CD4-positive, alpha-beta T cell treated with Interleukin-10 for 1 hour (primary cell): ENCODE measurements around the gene KCTD14.
"Not testable (repeated sequence)": the region's sequence is repeated elsewhere in the genome, so short reads cannot be mapped to it uniquely, and the experiment has no call there.

Experiments
- DNase-seq: peaks from one replicate; pipeline ENCODE4 v3.0.0-alpha.2; 2020

Gene KCTD14

DNA sequence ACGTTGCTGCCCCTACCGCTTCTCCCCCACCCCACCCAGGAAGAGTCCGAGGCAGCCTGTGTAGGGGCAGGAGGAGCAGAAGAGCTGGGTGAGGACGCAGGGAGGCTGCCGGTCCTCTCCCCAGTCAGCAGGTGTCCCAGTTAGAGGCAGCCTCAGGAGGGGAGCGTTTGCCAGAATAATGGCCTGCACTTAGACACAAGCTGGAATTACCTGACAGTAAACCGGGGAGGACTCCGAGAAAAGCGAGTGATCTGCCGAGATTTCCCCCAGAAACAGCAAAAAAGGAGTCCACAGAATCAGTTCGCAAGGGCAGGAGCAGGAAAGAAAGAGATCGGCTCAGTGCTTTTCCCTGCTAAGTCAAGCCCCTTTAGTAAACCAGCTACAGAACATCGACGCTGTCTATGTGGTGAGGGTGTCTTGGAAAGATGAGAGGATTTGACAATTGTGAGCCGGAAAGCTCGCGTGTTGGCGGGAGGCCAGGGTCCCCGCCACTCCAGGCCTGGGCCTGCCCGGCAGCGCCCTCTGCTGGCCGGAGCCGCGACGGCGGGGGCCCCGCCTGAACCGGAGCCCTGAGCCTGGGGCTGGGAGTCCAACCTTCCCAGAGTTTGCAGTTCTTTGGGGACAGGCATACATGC is 22.9 kb upstream of the KCTD14 start:
- DNase-seq, result peak; percentile 73

DNA sequence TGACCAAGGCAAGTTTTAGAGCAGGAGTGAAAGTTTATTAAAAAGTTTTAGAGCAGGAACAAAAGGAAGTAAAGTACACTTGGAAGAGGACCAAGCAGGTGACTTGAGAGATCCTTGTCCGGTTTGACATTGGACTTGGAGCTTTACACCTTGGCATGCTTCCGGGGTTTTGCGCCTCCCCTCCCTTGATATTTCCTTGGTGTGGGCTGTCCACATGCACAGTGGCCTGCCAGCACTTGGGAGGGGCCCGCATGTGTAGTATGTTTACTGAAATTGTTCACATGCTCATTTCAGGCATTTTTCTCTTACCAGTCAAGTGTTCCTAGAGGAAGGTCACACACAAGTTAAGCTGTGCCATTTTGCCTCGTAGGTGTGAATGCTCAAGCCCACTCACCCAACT is 21.6 kb upstream of the KCTD14 start:
- no peak for DNase-seq

DNA sequence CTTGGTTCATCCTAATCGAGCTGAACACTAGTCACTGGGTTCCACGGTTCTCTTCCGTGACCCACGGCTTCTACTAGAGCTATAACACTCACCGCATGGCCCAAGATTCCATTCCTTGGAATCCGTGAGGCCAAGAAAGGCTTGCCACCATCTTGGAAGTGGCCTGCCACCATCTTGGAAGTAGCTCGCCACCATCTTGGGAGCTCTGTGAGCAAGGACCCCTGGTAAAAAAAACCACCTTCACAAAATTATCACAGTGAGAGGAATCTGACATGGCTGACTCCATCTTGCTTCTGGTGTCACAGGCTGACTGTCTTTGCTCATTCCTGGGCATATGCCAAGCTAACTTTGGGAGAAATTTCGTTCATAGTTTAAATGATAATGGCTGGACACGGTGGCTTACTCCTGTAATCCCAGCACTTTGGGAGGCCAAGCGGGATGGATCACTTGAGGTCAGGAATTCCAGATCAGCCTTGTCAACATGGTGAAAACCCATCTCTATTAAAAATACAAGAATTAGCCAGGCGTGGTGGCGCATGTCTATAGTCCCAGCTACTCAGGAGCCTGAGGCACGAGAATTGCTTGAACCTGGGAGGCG is 18.9 kb upstream of the KCTD14 start:
- DNase-seq, result no peak

DNA sequence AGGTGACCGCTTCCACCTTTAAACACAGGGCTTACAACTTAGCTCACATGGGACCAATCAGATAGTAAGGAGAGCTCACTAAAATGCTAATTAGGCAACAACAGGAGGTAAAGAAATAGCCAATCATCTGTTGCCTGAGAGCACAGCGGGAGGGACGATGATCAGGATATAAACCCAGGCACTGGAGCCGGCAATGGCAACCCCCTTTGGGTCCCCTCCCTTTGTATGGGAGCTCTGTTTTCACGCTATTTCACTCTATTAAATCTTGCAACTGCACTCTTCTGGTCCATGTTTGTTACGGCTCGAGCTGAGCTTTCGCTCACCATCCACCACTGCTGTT is 18.3 kb upstream of the KCTD14 start:
- DNase-seq, result not testable (repeated sequence)

DNA sequence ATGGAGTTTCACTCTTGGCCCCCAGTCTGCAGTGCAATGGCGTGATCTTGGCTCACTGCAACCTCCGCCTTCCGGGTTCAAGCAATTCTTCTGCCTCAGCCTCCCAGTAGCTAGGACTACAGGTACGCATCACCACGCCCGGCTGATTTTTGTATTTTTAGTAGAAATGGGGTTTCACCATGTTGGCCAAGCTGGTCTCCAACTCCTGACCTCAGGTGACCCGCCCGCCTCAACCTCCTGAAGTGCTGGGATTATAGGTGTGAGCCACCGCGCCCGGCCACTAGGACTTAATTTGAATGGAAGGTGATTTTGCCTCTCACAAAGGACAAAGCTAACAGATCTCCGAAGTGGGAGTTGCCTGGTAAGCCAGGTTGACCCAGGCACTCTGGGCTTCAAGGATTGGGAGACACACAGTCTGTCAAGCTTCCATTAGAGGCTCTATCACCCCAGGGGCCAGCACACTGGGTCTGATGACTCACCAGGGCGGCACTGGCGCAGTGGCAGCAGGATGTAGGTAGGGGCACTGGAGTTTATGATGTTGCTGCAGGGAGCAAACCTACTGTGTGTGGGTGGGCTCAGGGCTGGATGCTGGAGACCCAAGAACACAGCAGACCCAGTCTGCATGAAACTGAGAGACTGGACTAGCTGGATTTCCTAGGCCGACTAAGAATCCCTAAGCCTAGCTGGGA is 17.8 kb upstream of the KCTD14 start:
- no peak for DNase-seq

DNA sequence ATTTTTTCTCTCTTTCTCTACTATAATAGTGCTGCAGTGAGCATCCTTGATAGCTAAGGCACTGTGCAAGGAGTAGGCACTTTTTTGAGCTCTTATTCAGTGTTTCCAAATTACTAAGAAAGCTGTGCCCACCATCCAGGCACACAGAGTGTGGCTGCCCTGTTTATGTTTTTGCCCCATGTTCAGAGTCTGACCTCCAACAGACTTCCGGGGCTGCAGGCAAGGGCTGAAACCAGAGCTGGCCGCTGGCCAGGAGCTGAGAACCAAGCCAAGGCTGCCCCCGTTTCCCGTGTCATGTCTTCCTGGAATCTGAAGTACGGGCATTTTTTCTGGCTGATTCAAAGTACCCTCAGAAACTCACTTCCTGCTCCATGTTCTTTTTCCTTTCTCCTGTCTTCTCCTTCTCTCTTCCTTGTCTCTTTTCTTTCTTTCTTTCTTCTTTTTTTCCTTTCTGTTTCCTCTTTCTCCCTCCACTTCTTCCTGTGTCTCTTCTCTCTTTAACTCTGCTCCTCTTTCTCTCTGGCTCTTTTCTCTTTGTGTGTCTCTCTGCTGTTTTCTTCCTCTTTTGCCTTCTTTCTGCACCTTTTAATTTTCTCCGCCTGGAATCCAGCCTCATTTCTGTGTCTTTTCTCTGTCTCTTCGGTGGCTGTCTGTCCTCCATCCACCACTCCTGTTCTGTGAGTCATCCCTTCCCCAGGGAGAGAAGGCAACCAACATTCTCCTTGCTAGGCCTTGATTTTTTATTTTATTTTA is 17.0 kb upstream of the KCTD14 start:
- no peak for DNase-seq

DNA sequence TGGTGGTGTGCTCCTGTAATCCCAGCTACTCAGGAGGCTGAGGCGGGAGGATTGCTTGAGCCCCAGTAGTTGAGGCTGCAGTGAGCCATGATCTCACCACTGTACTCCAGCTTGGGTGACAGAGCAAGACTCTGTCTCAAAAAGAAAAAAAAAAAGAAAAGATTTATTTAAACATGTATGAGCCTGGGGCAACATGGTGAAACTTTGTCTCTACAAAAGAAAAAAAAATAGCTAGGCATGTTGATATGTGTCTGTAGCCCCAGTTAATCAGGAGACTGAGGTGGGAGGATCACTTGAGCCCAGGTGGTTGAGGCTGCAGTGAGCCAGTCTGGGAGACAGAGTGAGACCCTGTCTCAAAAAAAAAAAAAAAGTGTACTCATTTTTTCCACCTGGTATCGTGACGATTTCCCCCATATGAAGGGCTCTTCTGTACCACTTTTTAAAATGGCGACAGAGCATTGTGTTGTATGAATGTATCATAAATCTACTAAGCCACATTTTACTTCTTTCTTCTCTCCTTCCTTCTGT is 16.4 kb upstream of the KCTD14 start:
- no peak for DNase-seq

DNA sequence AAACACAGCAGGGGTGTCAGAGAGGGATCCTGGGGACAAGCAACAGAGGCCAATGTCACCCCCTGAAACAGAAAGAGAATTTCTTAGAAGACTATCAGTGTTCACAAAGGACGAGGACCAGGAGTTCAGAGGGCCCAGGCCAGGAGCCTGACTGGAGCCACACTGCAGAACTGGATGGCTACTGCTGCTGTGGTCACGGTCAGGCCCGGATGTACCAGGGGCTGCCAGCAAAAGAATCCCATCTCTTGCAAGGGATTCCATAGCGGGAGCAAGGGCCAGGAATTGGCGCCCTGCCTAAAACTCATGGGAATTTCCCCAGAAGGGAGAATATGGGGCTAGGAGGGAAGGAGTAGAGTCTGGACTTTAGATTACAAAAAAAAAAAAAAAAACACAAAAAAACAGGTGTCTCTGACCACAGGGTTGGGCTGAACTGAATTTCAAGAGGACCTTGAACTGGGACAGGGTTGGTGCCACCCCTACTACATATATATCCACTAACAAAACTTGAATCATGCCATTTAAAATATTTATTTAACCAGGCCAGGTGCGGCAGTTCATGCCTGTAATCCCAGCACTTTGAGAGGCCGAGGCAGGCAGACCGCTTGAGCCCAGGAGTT is 15.7 kb upstream of the KCTD14 start:
- no peak for DNase-seq

DNA sequence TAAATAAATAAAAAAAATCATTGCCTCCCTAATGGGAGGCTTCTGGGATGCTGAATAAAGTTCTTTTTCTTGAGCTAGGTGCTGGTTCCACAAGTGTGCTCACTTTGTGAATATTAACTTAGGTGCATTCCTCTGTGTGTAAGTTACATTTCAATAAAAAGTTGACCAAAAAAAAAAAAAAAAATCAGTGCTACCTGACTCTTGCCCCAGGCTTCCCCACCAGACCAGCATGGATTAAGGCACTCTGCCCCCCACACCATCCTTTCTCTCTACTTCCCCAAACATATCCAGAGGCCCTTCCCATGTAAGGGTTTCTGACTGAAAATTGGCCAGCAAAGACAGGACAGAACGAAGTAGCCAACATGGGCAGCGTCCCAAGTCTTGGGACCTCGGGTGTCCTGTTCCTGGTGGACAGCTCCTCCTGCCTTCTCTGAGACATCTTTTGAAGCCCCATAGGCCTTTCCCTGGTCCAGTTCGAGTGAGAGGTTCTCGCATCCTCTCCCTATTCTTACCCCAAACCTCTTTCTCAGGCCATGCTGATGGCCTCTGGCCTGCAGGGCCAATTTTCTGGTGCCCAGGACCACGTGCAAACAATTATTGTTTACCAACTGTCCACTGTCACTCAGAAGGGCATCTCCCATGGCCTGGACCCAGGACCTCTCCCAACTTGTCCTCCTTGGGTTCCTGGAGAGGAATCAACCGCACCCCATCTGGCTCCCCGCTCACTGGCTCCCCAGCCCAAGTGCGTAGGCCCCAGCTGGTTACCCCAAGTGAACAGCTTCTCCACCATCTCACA is 14.9 kb upstream of the KCTD14 start:
- DNase-seq, result no peak

DNA sequence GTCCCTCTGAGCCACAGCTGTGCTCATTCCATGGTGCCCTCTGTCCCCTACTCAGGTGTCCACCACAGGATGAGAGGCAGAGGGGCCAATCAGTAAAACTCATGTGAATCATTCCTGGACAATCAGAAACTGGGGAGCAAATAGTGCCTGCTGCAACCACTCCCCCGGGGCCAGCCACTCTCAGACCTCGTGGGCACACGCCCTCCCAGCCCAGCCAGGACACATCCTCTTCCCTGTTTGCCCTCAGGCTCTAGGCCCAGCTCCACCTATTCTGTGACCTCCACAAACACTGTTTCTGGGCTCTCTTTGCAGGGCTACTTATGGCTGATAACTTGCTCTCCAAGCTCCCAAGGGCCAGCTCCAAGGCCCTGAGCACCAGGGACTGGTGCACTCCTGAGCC is 14.0 kb upstream of the KCTD14 start:
- DNase-seq, result no peak

DNA sequence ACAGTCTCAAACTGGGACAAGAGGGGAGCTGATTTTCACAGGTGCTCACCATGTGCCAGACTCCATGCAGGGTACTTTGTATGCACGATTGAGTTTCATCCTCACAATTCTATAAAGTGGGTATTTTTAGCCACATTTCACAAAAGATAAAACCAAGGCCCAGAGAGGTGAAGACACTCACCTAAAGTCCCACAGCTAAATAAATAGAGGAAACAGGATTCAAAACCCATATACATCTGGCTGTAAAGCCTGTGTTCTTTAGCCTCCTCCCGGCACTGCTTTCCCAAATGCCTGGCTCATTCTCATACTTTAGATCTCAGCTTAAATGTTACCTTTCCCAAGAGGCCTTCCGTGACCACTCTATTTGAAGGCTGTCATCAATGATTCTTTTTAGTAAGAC is 13.2 kb upstream of the KCTD14 start:
- no peak for DNase-seq

DNA sequence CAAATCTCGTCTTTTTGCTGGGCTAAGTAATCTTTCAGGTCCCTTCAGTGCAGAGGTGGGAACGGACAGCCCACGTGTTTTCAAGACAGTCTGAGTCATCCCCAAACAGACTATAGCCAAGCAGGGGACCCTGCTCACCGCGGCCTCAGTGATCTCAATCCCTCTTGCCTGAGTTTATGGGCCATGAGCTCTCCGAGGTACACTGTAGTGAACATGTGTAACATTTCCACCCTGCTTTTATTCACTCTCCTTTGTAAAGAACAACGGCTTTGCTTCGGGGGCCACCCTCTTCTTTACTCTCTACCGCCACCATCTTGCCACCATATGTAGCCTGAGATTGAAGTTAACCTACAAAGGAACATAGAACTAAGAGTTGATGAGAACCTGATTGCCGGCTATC is 11.5 kb upstream of the KCTD14 start:
- no peak for DNase-seq

DNA sequence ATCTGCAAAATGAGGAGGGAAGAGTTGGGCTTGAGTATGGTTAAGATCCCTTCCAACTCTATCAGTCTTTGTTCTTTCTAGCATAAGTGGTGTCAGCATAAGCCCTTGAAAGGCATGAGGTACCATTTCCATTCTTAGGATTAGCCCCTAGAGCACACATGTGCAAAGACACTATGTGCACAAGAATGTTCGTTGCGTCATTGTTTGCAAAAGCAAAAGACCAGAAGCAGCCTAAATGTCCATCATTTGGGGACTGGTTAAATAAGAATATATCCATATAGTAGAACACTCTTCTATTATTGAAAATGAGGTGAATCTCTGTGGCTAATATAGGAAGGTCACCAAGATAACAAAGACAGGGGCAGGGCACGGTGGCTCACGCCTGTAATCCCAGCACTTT is 10.0 kb upstream of the KCTD14 start:
- DNase-seq, result no peak

DNA sequence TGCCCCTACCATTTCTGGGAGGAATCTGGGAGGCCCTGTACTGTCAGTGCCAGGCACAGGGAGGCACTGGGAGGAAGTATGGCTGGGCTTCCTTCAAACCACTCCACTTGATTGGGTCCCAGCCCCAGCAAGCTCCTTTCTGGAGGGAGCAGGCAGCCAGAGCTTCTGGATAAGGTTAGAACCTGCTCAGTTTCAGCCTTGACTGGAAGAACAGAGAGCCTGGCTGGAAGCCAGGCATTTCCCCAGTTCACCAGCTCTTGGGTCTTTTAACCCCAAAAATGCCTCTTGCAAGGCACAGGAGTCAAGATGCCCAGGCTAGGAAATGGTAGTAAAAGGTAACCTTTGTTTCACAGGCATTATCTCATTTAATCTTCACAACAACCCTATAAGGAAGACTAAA is 9.0 kb upstream of the KCTD14 start:
- DNase-seq, result no peak

DNA sequence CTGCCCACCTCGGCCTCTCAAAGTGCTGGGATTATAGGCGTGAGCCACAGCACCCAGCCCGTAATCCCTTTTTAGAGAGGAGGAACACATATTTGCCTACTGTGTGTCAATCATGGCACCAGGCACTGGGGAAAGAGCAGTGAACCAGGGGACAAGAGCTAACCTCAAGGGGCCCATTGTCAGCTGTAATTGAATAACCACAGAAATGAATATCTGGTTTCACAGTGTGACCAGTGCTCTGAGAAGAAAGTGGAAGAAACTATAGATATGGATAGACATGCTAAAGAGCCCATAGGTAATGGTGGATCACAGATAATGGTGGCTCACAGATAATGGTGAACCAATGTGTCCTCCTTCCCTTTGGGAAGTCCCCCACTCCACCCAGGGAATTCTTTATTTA is 8.6 kb upstream of the KCTD14 start:
- no peak for DNase-seq

DNA sequence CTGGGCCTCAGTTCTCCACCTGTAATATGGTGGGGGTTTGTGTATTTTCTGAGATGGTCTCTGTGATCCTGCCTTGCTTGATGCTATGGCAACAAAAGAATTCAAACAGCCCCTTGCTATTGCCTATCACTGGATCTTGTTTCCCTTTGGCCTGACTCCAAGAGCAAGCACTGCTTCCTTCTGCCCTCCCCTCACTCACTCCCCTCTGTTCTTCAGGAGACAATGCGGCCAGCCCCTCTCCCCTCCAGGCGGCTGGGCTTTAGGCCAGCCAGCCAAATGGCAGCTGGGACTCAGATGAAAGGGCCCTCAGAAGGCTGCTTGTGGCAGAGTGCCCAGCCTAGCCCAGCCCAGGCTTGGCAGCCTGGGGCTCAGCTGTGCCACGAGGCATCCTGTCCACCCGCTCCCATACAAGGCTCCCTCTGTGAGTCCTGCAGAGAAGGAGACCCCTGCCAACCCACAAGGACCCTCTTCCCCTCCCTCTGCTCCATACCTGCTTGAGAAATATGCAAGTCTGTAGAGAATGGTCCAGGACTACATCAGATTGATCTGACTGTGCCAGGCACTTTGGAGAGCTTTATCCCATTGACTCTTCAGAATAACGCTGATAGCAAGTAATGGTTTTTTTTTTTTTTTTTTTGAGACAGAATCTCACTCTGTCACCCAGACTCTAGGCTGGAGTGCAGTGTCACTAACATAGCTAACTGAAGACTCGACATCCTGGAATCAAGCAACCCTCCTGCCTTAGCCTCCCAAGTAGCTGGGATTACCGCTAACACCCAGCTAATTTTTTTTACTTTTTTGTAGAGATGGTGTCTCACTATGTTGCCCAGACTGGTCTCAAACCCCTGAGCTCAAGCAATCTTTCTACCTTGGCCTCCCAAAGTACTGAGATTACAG is 7.6 kb upstream of the KCTD14 start:
- no peak for DNase-seq

DNA sequence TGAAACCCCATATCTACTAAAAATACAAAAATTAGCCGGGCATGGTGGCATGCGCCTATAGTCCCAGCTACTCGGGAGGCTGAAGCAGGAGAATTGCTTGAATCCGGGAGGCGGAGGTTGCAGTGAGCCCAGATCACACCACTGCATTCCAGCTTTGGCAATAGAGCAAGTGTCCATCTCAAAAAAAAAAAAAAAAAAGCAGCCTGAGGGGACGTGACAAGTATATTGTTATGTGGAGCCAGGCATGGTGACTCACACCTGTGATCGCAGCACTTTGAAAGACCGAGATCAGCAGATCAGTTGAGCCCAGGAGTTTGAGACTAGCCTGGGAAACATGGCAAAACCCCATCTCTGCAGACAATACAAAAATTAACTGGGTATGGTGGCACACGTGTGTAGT is 5.3 kb upstream of the KCTD14 start:
- not testable (repeated sequence) for DNase-seq

DNA sequence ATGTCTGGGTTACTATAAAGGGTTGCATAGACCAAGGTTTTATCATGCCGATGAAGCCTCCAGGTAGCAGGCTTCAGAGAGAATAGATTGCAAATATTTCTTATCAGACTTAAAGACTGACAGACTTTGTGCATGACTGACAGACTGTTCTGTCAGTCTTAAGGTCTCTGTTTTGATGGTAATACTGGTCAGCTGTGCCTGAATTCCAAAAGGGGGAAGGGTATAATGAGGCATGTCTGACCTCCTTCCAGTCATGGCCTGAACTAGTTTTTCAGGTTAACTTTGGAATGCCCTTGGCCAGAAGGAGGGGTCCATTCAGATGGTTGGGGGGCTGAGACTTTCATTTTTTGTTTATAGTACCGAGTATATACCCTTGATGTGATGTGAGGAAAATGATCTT is 4.7 kb upstream of the KCTD14 start:
- DNase-seq, result no peak

DNA sequence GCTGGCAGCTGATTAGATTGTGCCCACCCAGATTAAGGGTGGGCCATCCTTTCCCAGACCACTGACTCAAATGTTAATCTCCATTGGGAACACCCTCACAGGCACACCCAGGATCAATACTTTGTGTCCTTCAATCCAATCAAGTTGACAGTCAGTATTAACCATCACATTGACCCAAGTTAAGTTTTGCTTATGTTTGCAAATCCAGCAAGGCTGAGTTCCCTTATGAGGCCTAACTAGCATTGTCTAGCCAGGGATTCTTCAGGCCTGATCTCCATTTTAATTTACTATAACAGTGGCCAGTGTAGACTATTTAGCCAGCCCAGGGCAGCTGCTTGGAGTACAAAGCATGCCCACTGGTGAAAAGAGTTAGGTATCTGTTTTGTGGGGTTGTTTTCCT is 2.3 kb upstream of the KCTD14 start:
- no peak for DNase-seq

DNA sequence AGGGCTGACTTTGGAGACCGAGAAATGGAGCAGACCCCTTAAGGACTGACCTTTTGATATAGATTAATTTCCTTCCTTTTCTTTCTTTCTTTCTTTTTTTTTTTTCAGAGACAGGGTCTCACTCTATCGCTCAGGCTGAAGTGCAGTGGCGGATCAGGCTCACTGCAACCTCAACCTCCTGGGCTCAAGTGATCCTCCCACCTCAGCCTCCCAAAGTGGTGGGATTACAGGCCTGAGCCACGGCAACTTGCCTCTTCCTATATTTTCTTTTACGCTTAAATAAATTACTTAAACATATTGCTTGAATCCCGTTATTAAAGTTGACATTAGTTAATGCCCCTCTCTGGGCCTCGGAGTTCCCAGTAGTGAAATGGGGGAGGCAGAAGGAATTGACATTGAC is 350 bp upstream of the KCTD14 start:
- DNase-seq, result no peak

DNA sequence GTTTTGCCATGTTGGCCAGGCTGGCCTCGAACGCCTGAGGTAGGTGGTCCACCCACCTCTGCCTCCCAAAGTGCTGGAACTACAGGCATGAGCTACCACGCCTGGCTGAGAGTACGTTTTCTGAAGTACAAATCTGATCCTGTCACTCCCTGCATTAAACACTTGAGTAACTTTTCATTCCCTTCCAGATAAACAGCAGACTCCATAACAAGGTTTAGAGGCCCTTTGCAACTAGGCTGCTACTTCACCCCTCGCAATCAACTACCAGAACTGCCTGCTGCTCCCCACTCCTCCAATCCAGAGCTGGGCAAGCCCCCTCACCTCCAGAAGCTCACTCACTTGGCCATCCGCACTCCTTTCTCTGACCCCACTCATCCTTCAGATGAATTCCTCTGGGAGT is 1.5 kb downstream of the KCTD14 start:
- DNase-seq, result no peak
